HAP-1 (cell line): ENCODE results near the gene BANF1.

ENCODE experiments used
- DNase-seq, 2 experiments: peaks; one replicate each; pipeline ENCODE4 v3.0.0-alpha.2; 2016 to 2020; ENCODE audit warnings: low spot score in 2 of 2
- H3K27me3 ChIP-seq: fragments of 250-450 bp; sonication (Bioruptor Pico); 2 replicates; pipeline ENCODE4 v1.5.1; 2020; ENCODE audit warnings: low read depth, mild to moderate bottlenecking, moderate library complexity
- H3K36me3 ChIP-seq: fragments of 250-450 bp; sonication (Bioruptor Pico); replicated peaks from 2 replicates; pipeline ENCODE4 v1.5.1; 2020; ENCODE audit warnings: mild to moderate bottlenecking
- H3K4me1 ChIP-seq: fragments of 250-450 bp; sonication (Bioruptor Pico); 2 replicates; pipeline ENCODE4 v1.5.1; 2020; ENCODE audit warnings: mild to moderate bottlenecking
- H3K4me3 ChIP-seq: fragments of 250-450 bp; sonication (Bioruptor Pico); 2 replicates; pipeline ENCODE4 v1.5.1; 2020; ENCODE audit warnings: mild to moderate bottlenecking, moderate library complexity
- H3K9me3 ChIP-seq: fragments of 250-450 bp; sonication (Bioruptor Pico); 2 replicates; pipeline ENCODE4 v1.5.1; 2020; ENCODE audit warnings: mild to moderate bottlenecking, moderate library complexity
- in situ Hi-C: fragments of 300-500 bp; cut with MboI; formaldehyde crosslinking; loops from 3 replicates; pipeline ENCODE4 v1.14.3; 2020; ENCODE audit warnings: low sequenced_read_pairs, inconsistent platforms, mixed read lengths

BANF1 gene

GRCh38 chr11:66011239-66011784 is 9.0 kb downstream of the BANF1 start:
- Histone ChIP-seq H3K36me3 (peaks cover under 1% of the 10 kb centered on the region), H3K27me3 (no peaks in the 10 kb centered on the region), H3K9me3 (no peaks in the 10 kb centered on the region), H3K4me3 (no peak overlapping the region), H3K4me1 (no peaks in the 10 kb centered on the region)
- in situ Hi-C loops: no loop called here
- DNase-seq: no peak

DNA sequence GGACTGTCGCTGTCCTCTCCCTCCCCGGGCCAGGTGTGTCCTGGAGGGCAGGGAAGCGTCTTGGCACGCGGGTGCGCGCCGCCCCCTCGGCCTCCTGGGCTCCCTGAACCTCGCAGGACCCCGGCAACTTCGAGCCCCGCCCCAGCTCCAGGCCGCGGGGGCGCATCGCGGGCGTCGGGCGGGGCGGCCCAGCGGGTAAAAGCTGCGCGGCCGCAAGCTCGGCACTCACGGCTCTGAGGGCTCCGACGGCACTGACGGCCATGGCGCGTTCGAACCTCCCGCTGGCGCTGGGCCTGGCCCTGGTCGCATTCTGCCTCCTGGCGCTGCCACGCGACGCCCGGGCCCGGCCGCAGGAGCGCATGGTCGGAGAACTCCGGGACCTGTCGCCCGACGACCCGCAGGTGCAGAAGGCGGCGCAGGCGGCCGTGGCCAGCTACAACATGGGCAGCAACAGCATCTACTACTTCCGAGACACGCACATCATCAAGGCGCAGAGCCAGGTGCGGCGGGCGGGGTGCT is 9.5 kb downstream of the BANF1 start, which contains the start of gene CST6:
CST6 (plus strand) TSS at position 224 of the 519 bp plus-strand sequence; CDS start at position 261, 37 bp downstream.
- no peak for DNase-seq
- Histone ChIP-seq H3K4me3 (no peak within 1 kb of the TSS), H3K27me3 (no peaks in the 10 kb centered on the region), H3K4me1 (no peaks in the 10 kb centered on the region), H3K36me3 (no peaks in the 10 kb centered on the region), H3K9me3 (no peaks in the 10 kb centered on the region)
- in situ Hi-C loops: no loop called here

DNA sequence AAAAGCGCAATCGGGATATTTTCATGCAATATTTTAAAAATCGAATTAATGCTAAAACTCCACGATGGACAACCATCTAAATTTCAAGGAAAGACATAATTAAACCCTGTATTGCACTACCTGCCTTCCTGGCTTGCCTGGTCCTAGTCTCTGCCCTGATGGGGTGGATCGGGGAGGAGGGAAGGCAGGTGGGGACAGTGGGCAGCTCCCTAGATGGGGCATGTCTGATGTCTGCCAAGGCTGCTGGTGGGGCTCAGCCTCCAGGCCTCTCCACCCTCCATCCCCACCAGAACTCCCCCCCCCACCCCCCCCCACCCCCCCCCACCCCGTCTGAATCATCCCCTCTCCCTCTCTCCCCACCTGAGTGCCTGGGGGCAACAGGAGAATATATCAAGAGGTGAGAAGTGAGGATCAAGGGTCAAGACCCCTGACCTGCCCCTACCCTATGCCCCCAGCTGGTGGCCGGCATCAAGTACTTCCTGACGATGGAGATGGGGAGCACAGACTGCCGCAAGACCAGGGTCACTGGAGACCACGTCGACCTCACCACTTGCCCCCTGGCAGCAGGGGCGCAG is 10.2 kb downstream of the BANF1 start:
- no peaks in the 10 kb centered on the region for H3K9me3 ChIP-seq
- H3K27me3 ChIP-seq: no peaks in the 10 kb centered on the region
- no peaks in the 10 kb centered on the region for H3K36me3 ChIP-seq
- no peak overlapping the region for H3K4me3 ChIP-seq
- no peak for DNase-seq
- H3K4me1 ChIP-seq: no peaks in the 10 kb centered on the region
- in situ Hi-C loops: no loop called here

DNA sequence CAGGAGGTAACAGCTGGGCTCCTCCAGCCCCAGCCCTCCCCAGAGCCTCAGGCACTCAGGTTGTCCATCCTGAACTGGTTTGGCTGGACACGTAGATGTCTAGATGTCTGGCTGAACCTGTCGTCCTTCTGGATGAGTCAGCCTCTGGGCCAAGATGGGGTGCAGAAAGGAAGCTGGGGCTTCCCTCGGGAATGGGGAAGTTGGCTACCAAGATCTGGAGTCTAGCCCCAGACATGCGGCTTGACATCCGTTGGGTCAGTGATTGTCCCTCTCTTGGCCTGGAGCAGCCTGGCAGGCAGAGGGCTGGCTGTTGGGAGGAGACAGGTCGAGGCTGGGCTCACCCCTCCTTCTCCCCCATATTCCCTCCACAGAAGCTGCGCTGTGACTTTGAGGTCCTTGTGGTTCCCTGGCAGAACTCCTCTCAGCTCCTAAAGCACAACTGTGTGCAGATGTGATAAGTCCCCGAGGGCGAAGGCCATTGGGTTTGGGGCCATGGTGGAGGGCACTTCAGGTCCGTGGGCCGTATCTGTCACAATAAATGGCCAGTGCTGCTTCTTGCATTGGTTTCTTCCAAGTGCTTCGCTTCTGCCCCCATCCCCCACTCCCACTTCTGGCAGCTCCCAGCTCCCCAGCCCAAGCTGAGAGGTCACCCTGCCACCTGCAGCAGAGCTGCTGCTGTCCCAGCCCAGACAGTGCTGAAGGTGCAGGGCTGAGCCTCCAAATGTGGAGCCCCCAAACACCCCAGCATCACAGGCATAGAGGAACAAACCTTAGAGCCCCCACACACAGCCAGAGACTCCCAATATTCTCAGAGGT is 10.9 kb downstream of the BANF1 start:
- no peaks in the 10 kb centered on the region for H3K9me3 ChIP-seq
- in situ Hi-C loops: no loop called here
- no peaks in the 10 kb centered on the region for H3K4me1 ChIP-seq
- H3K4me3 ChIP-seq: no peak overlapping the region
- no peaks in the 10 kb centered on the region for H3K36me3 ChIP-seq
- no peaks in the 10 kb centered on the region for H3K27me3 ChIP-seq
- no peak for DNase-seq

DNA sequence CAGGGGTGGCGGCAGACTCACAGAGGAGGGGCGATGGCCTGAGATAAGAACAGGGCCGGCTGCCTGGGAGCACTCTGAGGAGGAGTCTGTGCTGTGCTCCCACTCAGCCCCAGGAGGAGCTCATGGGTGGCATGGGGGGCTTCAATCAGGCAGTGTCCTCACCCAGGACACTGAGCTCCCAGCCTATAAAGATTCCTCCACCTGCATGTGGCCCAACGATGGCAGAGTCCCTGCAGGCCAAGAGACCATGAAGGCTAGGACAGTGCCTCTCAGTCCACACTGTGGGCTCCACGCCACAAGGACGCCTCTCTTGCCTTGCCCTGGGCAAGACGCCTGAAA is 11.4 kb downstream of the BANF1 start:
- no peaks in the 10 kb centered on the region for H3K9me3 ChIP-seq
- in situ Hi-C loops: no loop called here
- no peaks in the 10 kb centered on the region for H3K36me3 ChIP-seq
- DNase-seq: no peak
- H3K4me1 ChIP-seq: no peaks in the 10 kb centered on the region
- H3K27me3 ChIP-seq: no peaks in the 10 kb centered on the region
- H3K4me3 ChIP-seq: no peak overlapping the region

GRCh38 chr11:66014804-66015453 is 12.6 kb downstream of the BANF1 start:
- no peak overlapping the region for H3K4me3 ChIP-seq
- H3K9me3 ChIP-seq: no peaks in the 10 kb centered on the region
- no peaks in the 10 kb centered on the region for H3K27me3 ChIP-seq
- no peak for DNase-seq
- H3K36me3 ChIP-seq: no peaks in the 10 kb centered on the region
- in situ Hi-C loops: no loop called here
- no peaks in the 10 kb centered on the region for H3K4me1 ChIP-seq

GRCh38 chr11:66015454-66015881 is 13.2 kb downstream of the BANF1 start:
- Histone ChIP-seq H3K4me1 (no peaks in the 10 kb centered on the region), H3K9me3 (no peaks in the 10 kb centered on the region), H3K27me3 (no peaks in the 10 kb centered on the region), H3K36me3 (no peaks in the 10 kb centered on the region), H3K4me3 (no peak overlapping the region)
- in situ Hi-C loops: no loop called here
- no peak for DNase-seq

GRCh38 chr11:66015936-66016792 is 13.9 kb downstream of the BANF1 start:
- Histone ChIP-seq H3K9me3 (no peaks in the 10 kb centered on the region), H3K4me1 (no peaks in the 10 kb centered on the region), H3K36me3 (no peaks in the 10 kb centered on the region), H3K27me3 (no peaks in the 10 kb centered on the region), H3K4me3 (no peak overlapping the region)
- DNase-seq: no peak
- in situ Hi-C loops: no loop called here

DNA sequence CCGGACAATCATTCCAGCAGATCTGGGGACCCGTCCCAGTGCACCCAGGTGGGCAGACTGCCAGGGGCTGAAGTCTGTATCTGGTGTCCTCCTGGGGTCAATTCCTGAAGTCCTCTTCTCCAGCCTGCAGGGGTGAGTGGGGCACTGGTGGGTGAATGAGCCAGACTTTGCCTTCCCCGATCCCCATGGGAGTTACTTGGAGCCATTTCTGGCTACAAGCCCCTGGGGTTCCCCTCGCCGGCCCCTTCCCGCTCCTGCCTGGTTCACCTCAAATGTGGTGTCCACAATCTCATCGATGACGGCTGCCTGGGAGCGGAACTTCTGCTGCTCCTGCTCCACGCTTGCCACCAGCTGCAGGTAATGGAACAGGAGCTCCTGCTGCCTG is 14.5 kb downstream of the BANF1 start:
- no peaks in the 10 kb centered on the region for H3K4me1 ChIP-seq
- no peak for DNase-seq
- H3K9me3 ChIP-seq: no peaks in the 10 kb centered on the region
- no peak overlapping the region for H3K4me3 ChIP-seq
- H3K36me3 ChIP-seq: no peaks in the 10 kb centered on the region
- in situ Hi-C loops: no loop called here
- no peaks in the 10 kb centered on the region for H3K27me3 ChIP-seq

GRCh38 chr11:66017321-66017720 is 15.0 kb downstream of the BANF1 start:
- no peaks in the 10 kb centered on the region for H3K27me3 ChIP-seq
- H3K4me3 ChIP-seq: no peak overlapping the region
- in situ Hi-C loops: no loop called here
- DNase-seq: no peak
- peaks cover 2% of the 10 kb centered on the region; the same call in 1 of the 2 replicates for H3K4me1 ChIP-seq
- H3K36me3 ChIP-seq: no peaks in the 10 kb centered on the region
- no peaks in the 10 kb centered on the region for H3K9me3 ChIP-seq

- Histone ChIP-seq H3K4me3 (no peak overlapping the region), H3K9me3 (no peaks in the 10 kb centered on the region), H3K4me1 (peaks cover 4% of the 10 kb centered on the region; the same call in 1 of the 2 replicates), H3K27me3 (no peaks in the 10 kb centered on the region), H3K36me3 (no peaks in the 10 kb centered on the region)
- no peak for DNase-seq
- in situ Hi-C loops: no loop called here
Observed at GRCh38 chr11:66020212-66020611, 17.9 kb downstream of the BANF1 start.

DNA sequence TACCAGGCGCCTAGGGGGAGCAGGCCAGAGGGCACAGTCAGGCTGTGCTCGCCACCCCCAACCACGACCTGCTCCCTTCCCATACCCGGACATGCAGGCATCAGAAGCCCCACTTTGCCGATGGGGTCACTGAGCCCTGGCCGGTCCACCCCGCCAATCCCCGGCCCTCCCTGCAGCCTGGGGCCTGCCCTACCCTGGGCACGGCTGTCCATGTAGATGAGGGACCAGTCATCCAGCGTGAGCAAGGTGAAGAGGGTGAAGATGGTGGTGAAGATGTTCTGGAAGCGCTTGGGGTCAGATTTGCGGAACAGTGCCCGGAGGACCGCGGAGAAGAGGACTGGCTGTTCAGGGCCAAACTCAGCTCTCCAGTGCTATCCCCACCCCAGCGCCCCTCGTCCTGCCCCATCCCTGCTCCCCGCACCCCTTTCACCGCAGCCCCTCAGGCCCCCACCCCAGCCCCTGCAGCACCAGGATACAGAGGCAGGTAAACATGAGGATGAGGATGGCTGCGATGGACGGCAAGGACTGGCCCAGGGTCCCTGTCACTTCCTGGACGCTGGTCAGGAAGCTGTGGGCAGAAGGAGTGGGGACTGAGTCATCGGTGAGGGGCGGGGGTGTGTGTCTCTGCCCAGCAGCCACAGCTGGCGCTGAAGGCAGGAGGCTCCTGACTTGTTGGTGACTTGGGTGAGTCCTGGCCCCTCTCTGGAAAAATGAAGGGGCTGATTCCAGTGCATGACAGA is 18.5 kb downstream of the BANF1 start:
- H3K36me3 ChIP-seq: no peaks in the 10 kb centered on the region
- no peak for DNase-seq
- no peaks in the 10 kb centered on the region for H3K27me3 ChIP-seq
- no peak overlapping the region for H3K4me3 ChIP-seq
- in situ Hi-C loops: no loop called here
- H3K4me1 ChIP-seq: peaks cover 4% of the 10 kb centered on the region; the same call in 1 of the 2 replicates
- H3K9me3 ChIP-seq: no peaks in the 10 kb centered on the region
